NCI-H2081 (cell line): Measurements from ENCODE around the gene NUFIP2.
A peak's percentile ranks its signal among the peaks of the same experiment; 100 is the strongest.
"Not testable (repeated sequence)": the region's sequence is repeated elsewhere in the genome, so short reads cannot be mapped to it uniquely, and the experiment has no call there.

ENCODE experiments used
- DNase-seq, 2 experiments: peaks; one replicate each; lab custom pipeline; 2025; lab: John Stamatoyannopoulos, UW

The NUFIP2 gene

GRCh38 chr17:29293890-29294579 lies at the start of gene NUFIP2:
NUFIP2 (minus strand) TSS chr17:29294148; CDS start chr17:29294059, 89 bp downstream.
- DNase-seq, result peak; percentile 96

GRCh38 chr17:29342158-29342765 lies 48.3 kb upstream of the NUFIP2 start:
- no peak for DNase-seq

- DNase-seq, result no peak
These were observed 47.8 kb upstream of the NUFIP2 start for GRCh38 chr17:29341726-29342125.

- DNase-seq, result not testable (repeated sequence)
These were observed 45.1 kb upstream of the NUFIP2 start for GRCh38 chr17:29339016-29339415.

- no peak for DNase-seq
These were observed 37.7 kb upstream of the NUFIP2 start for GRCh38 chr17:29331708-29332085.

- DNase-seq, result no peak
These were observed 37.2 kb upstream of the NUFIP2 start for GRCh38 chr17:29331075-29331707.

GRCh38 chr17:29327412-29327811 lies 33.5 kb upstream of the NUFIP2 start:
- DNase-seq, result no peak

- no peak for DNase-seq
These were observed 32.3 kb upstream of the NUFIP2 start for GRCh38 chr17:29326023-29326813.

GRCh38 chr17:29322363-29322762 lies 28.4 kb upstream of the NUFIP2 start:
- no peak for DNase-seq

- no peak for DNase-seq
These were observed 9.4 kb upstream of the NUFIP2 start for GRCh38 chr17:29303386-29303785.

- no peak for DNase-seq
These were observed 5.1 kb upstream of the NUFIP2 start for GRCh38 chr17:29299031-29299430.

- DNase-seq, result no peak
These were observed 1.5 kb upstream of the NUFIP2 start for GRCh38 chr17:29295420-29295819.

GRCh38 chr17:29294580-29294900 lies 592 bp upstream of the NUFIP2 start:
- no peak for DNase-seq

GRCh38 chr17:29292992-29293889 lies 707 bp downstream of the NUFIP2 start:
- peak; percentile 42 to 44 for DNase-seq

- peak; percentile 54 to 63 for DNase-seq
These were observed 1.6 kb downstream of the NUFIP2 start for GRCh38 chr17:29292071-29292991.

GRCh38 chr17:29291163-29291752 lies 2.7 kb downstream of the NUFIP2 start:
- DNase-seq, result peak; percentile 22 to 47

GRCh38 chr17:29289852-29290251 lies 4.1 kb downstream of the NUFIP2 start:
- no peak for DNase-seq

GRCh38 chr17:29283961-29284360 lies 10.0 kb downstream of the NUFIP2 start:
- no peak for DNase-seq

- no peak for DNase-seq
These were observed 10.5 kb downstream of the NUFIP2 start for GRCh38 chr17:29283496-29283895.
